Astrocyte of the spinal cord (primary cell): Measurements from ENCODE around the gene EFR3B.
"Not testable (repeated sequence)": the region's sequence is repeated elsewhere in the genome, so short reads cannot be mapped to it uniquely, and the experiment has no call there.

Source experiments
- DNase-seq: peaks from one replicate; pipeline ENCODE4 v3.0.0; 2011; ENCODE audit warnings: low read depth, low spot score
- H3K4me3 ChIP-seq: 2 replicates; pipeline ENCODE4 v1.5.1; 2011; ENCODE audit warnings: low read depth, mild to moderate bottlenecking, low read length, moderate library complexity
- CTCF ChIP-seq: IDR thresholded peaks from 2 replicates; pipeline ENCODE4 v1.5.1; 2012; ENCODE audit warnings: low read depth, mild to moderate bottlenecking, low read length, inconsistent platforms
- in situ Hi-C: cut with HindIII; loops from 2 replicates; pipeline ENCODE4 v1.10.0; 2017; ENCODE audit warnings: low sequenced_read_pairs

Gene EFR3B

GRCh38 chr2:25041928-25042320 is at the start of gene EFR3B:
Gene EFR3B (plus strand): TSS chr2:25042076. CDS start chr2:25042313, 237 bp downstream.
- H3K4me3 ChIP-seq, result peak within 1 kb of the TSS; percentile 53
- peak; percentile 92 for DNase-seq
- in situ Hi-C loops, result no loop called here
- no peak for TF ChIP-seq CTCF

GRCh38 chr2:24993406-24994145 is 48.3 kb upstream of the EFR3B start:
- no peak for TF ChIP-seq CTCF
- no peak overlapping the region for H3K4me3 ChIP-seq
- DNase-seq, result no peak
- in situ Hi-C loops, result no loop called here

GRCh38 chr2:24994146-24994724 is 47.6 kb upstream of the EFR3B start:
- in situ Hi-C loops, result no loop called here
- no peak overlapping the region for H3K4me3 ChIP-seq
- no peak for DNase-seq
- TF ChIP-seq CTCF, result no peak

- H3K4me3 ChIP-seq, in situ Hi-C loops, DNase-seq: not testable (repeated sequence)
Observed at GRCh38 chr2:24999097-24999496, 42.8 kb upstream of the EFR3B start.

- TF ChIP-seq CTCF, result no peak
- H3K4me3 ChIP-seq, result no peak overlapping the region
- DNase-seq, result no peak
- in situ Hi-C loops, result no loop called here
Observed at GRCh38 chr2:25000036-25000435, 41.8 kb upstream of the EFR3B start.

- no peak overlapping the region for H3K4me3 ChIP-seq
- no peak for TF ChIP-seq CTCF
- DNase-seq, result no peak
- in situ Hi-C loops, result no loop called here
Observed at GRCh38 chr2:25000503-25001324, 41.2 kb upstream of the EFR3B start.

GRCh38 chr2:25001325-25001637 is 40.6 kb upstream of the EFR3B start:
- in situ Hi-C loops, result no loop called here
- DNase-seq, result no peak
- TF ChIP-seq CTCF, result no peak
- no peak overlapping the region for H3K4me3 ChIP-seq
